AML-193 (cell line): ENCODE results near the gene MYBPC3.
A peak's percentile ranks its signal among the peaks of the same experiment; 100 is the strongest.

Source experiments
- DNase-seq, 2 experiments: peaks; one replicate each; lab custom pipeline; 2025; lab: John Stamatoyannopoulos, UW

The MYBPC3 gene

GRCh38 chr11:47352556-47352955 lies at the start of gene MYBPC3:
Gene MYBPC3 (minus strand): TSS chr11:47352702. CDS start chr11:47352647, 55 bp downstream.
- no peak for DNase-seq

GRCh38 chr11:47400768-47401279 lies 48.3 kb upstream of the MYBPC3 start:
- peak; percentile 49 to 62 for DNase-seq

GRCh38 chr11:47399860-47400767 lies 47.6 kb upstream of the MYBPC3 start:
- DNase-seq: no peak

GRCh38 chr11:47398551-47398950 lies 46.0 kb upstream of the MYBPC3 start:
- DNase-seq: no peak

GRCh38 chr11:47398011-47398410 lies 45.5 kb upstream of the MYBPC3 start:
- no peak for DNase-seq

GRCh38 chr11:47396049-47396320 lies 43.5 kb upstream of the MYBPC3 start:
- no peak for DNase-seq

- no peak for DNase-seq
Observed at GRCh38 chr11:47395223-47396048, 42.9 kb upstream of the MYBPC3 start.

GRCh38 chr11:47394322-47395222 lies 42.1 kb upstream of the MYBPC3 start:
- DNase-seq: peak; percentile 83 to 86

- no peak for DNase-seq
Observed at GRCh38 chr11:47394050-47394321, 41.5 kb upstream of the MYBPC3 start.

GRCh38 chr11:47393163-47394049 lies 40.9 kb upstream of the MYBPC3 start:
- peak; percentile 23 to 41 for DNase-seq

- no peak for DNase-seq
Observed at GRCh38 chr11:47392546-47393162, 40.2 kb upstream of the MYBPC3 start.

GRCh38 chr11:47391711-47392432 lies 39.4 kb upstream of the MYBPC3 start:
- DNase-seq: no peak

GRCh38 chr11:47391077-47391583 lies 38.6 kb upstream of the MYBPC3 start:
- DNase-seq: no peak

- DNase-seq: no peak
Observed at GRCh38 chr11:47390422-47390760, 37.9 kb upstream of the MYBPC3 start.

GRCh38 chr11:47389577-47390421 lies 37.3 kb upstream of the MYBPC3 start:
- DNase-seq: no peak

GRCh38 chr11:47388697-47389576 lies 36.4 kb upstream of the MYBPC3 start:
- DNase-seq: no peak

GRCh38 chr11:47387944-47388696 lies 35.6 kb upstream of the MYBPC3 start:
- peak; percentile 85 to 90 for DNase-seq
